ENCODE data around the gene DNAH9.

DNAH9 gene

DNA sequence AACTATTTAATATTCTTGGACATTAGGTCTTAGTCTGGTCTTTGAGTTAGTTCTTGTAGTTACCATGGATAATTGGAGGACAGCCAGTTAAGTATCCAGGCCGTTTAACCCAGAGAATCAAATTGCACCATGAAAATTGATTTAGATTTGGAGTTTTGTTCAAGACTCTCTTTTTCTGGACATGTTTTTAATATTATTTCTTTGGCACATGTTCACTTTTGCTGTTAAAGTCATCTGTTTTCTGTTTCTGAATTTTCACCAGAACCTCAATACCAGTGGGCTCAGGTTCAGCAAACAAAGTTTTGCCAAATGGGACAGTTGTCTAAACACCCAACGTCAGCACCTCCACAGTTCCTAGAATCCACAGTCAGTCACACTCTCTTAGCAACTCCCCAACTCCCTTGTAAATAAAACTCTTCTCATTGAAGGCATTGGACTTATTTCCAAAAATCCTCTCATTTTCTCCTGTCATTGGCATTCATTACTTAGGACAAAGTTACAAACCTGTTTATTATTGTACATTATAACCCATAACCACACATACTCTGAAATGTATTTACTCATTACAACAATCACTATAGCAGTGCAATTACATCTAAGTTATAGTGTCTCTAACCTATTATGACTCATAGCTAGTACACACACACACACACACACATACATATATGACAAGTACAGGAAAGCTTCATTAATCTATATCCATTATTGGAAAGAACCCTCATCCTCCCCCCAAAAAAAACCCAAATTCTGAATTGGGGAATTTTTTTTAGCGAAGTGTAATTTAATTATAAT lies 33.5 kb upstream of the DNAH9 start:
- H3K4me3 Mint-ChIP-seq, result no peak overlapping the region
- H3K9me3 Mint-ChIP-seq, result peaks cover 0 to 6% of the 10 kb centered on the region in 2 donors
- no peaks in the 10 kb centered on the region for H3K4me1 Mint-ChIP-seq
- H3K27ac Mint-ChIP-seq, result no peak overlapping the region
- H3K36me3 Mint-ChIP-seq, result no peaks in the 10 kb centered on the region
- ATAC-seq (replicated peaks) (no peak), DNase-seq (no peak)
- H3K27me3 Mint-ChIP-seq, result no peaks in the 10 kb centered on the region

DNA sequence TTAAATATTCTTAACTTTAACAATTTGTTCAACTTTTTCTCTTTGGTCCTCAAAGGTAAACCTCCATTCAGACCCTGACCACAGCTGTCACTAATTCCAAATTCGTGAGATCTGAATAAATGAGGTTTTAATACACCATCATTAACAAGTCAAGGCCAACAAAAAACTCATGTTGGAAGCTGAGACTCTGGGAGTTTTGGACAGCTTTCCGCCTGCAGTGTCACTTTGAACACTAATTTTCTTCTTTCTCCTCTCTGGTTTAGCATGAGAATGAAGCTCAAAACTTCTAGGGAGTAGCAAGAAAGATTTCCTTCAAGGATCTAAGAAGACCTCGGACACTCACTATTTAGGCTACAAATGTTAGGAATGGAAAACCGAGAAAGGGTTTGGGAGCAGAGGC lies 32.7 kb upstream of the DNAH9 start:
- Mint-ChIP-seq H3K9me3 (peaks cover 0 to 6% of the 10 kb centered on the region in 2 donors), H3K27me3 (no peaks in the 10 kb centered on the region), H3K4me3 (no peak overlapping the region), H3K36me3 (no peaks in the 10 kb centered on the region), H3K4me1 (no peaks in the 10 kb centered on the region), H3K27ac (no peak overlapping the region)
- no peak for ATAC-seq (replicated peaks)
- DNase-seq, result no peak

DNA sequence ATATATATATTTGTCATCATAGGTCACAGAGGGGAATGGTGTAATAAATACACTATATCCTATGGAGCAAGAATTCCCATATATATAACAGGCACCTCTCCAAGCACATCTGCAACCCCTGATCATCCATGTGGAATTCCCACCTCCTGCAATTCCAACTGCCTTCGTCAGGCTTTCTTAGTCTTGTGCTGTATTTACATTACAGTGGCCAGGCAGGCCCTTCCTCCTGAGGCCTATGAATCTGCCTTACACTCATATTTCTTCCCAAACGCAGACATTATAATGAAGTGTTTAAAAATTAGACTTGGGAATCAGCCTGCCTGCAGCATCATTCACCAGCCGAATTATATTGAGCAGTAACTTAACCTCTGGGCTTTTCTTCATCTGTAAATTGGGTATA lies 19.3 kb upstream of the DNAH9 start:
- ATAC-seq (replicated peaks) (no peak), DNase-seq (no peak)
- Mint-ChIP-seq H3K9me3 (peaks cover 5 to 9% of the 10 kb centered on the region in 2 donors), H3K27ac (no peak overlapping the region), H3K36me3 (no peaks in the 10 kb centered on the region), H3K4me3 (no peak overlapping the region), H3K4me1 (no peaks in the 10 kb centered on the region), H3K27me3 (no peaks in the 10 kb centered on the region)

DNA sequence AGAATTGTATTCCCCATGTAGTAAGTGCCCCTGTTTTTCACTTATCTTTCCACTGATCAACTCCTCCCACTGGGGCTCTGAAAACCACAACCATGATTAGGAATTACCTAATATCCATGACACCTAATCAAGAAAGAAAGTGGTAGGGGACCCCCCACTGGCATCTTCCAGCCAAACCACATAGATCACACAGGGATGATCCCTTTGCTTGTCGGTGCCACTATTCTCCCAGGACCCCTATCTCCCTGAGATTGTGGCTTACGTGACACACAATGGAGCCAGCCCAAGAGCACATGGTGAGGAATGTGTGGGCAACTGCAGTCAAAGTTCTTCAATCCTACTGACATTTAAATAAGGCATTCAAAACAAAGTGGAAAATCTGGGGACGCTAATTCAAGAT lies 17.6 kb upstream of the DNAH9 start:
- ATAC-seq (replicated peaks) (no peak), DNase-seq (no peak)
- no peak overlapping the region for H3K27ac Mint-ChIP-seq
- H3K9me3 Mint-ChIP-seq, result peaks cover 5 to 9% of the 10 kb centered on the region in 2 donors
- H3K4me3 Mint-ChIP-seq, result no peak overlapping the region
- H3K4me1 Mint-ChIP-seq, result no peaks in the 10 kb centered on the region
- H3K36me3 Mint-ChIP-seq, result no peaks in the 10 kb centered on the region
- no peaks in the 10 kb centered on the region for H3K27me3 Mint-ChIP-seq

DNA sequence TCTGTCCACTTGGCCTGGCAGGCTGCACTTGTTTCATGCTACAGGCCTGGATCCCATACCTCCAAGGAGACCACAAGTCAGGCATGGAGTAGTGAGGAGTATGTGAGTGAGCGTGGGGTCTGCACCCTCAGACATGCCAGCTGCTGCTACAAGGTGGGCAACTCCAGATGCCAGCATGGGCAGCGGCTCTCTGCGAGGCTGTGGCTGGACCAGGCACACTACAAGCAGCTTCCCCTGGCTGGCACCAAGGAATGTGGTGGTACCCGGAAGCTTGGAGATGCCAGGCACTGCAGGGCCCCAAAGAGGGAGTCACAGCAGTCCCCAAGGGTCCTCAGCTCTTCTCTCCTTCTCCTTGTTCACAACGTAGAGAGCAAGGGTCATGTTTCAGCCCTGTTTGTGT lies 16.1 kb upstream of the DNAH9 start:
- Mint-ChIP-seq H3K36me3 (no peaks in the 10 kb centered on the region), H3K27ac (no peak overlapping the region), H3K9me3 (peaks cover 5 to 10% of the 10 kb centered on the region in 2 donors), H3K4me1 (no peaks in the 10 kb centered on the region), H3K4me3 (no peak overlapping the region), H3K27me3 (no peaks in the 10 kb centered on the region)
- no peak for ATAC-seq (replicated peaks)
- DNase-seq, result no peak

DNA sequence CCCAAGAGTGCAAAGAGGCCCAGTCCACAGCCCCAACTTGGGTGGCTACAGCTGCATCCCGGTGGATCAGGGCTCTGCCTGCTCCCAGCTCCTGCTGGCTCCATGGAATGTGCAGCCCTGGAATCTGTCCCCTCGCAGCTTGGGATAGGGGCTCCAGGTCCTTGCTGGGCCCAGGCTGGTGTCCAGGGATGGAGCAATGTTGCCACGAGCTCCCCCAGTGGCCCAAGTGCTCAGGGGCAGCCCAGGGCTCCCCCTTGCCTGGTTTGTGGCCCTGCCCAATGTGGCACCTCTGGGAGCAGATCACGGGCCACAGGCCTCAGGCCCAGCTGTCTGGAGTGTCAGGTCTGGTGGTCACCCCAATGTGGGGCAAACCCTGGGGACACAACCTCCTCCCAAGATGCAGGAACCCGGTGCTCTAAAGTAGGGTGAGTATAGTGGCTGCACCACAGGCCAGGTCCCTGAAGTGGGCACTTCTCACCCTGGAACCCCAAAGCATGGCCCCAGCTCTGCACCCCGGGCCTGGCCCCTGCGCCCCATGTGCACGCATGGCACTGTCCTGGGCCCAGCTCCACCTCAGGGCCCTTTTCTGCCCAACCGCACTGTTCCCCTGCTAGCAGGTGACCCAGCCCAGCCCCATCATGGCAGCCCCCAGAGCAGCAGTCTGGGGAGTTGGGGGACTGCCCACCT lies 14.8 kb upstream of the DNAH9 start:
- H3K27ac Mint-ChIP-seq, result no peak overlapping the region
- H3K27me3 Mint-ChIP-seq, result no peaks in the 10 kb centered on the region
- no peak overlapping the region for H3K4me3 Mint-ChIP-seq
- H3K9me3 Mint-ChIP-seq, result peaks cover 5 to 6% of the 10 kb centered on the region in 2 donors
- ATAC-seq (replicated peaks) (no peak), DNase-seq (no peak)
- H3K36me3 Mint-ChIP-seq, result no peaks in the 10 kb centered on the region
- H3K4me1 Mint-ChIP-seq, result no peaks in the 10 kb centered on the region

DNA sequence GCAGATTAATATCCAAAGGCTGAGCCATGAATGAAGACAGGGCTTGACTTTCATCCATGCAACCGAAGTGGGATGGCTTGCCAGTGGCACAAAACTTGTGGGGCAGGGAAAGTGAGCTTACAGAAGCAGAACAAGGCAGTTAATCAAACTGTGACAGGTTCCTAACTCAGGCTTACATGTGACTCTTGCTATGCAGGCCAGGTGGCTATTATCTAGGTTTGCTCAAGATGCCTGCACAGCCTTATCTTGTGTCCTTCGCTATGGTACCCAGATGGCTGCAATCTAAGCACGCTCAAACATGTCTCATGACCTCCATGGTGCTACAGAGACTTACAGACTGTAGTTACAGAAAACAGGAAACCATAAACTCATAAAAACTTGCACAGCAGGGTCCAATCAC lies 8.6 kb upstream of the DNAH9 start:
- ATAC-seq (replicated peaks) (no peak), DNase-seq (no peak)
- Mint-ChIP-seq H3K4me1 (no peaks in the 10 kb centered on the region), H3K36me3 (no peaks in the 10 kb centered on the region), H3K9me3 (peaks cover 3 to 5% of the 10 kb centered on the region in 2 donors), H3K27me3 (no peaks in the 10 kb centered on the region), H3K27ac (no peak overlapping the region), H3K4me3 (no peak overlapping the region)

DNA sequence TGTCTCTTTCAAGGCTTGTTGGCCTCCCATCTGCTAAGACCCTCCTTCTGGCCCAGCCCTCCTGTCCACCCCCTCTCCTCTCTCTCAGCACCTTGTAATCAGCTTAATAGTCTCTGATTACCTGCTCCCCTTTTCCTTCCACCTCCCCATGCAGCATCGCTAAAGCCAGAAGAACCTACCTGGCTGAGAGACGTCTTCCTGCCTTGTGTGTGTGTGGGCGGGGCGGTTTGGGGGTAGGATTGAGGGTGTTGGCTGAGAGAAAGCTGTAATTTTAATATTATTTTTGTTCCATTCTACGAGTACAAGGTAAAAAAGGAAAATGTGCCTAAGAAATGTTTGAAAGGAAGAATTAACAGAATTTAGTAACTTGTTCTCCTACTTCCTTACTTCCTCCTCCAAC lies 3.4 kb downstream of the DNAH9 start:
- Mint-ChIP-seq H3K27ac (no peak overlapping the region), H3K4me1 (peaks cover 2 to 4% of the 10 kb centered on the region in 2 donors), H3K4me3 (no peak overlapping the region), H3K9me3 (peaks cover 4 to 5% of the 10 kb centered on the region in 2 donors), H3K36me3 (peaks cover 2 to 3% of the 10 kb centered on the region in 2 donors), H3K27me3 (peaks cover 20 to 31% of the 10 kb centered on the region in 2 donors)
- no peak for ATAC-seq (replicated peaks)
- no peak for DNase-seq

DNA sequence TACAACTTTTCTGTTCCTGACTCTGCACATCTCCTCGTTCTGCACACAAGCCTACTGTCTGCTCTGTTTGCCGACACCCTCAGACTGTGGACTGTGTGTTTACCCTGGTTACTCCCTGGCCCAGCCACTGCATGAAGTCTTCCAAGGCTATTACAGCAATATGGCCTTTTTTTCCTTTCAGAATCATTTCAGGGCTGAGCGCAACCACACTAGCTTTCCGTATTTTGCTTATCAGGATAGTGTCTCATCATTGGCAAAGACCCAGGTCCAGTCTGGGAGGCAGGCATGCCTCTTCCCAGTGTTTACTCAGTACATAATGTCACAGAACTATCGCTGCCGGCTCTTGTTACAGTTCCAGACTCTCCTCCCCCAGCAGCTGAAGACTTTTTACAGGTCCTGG lies 10.1 kb downstream of the DNAH9 start:
- no peaks in the 10 kb centered on the region for H3K9me3 Mint-ChIP-seq
- ATAC-seq (replicated peaks) (no peak), DNase-seq (no peak)
- H3K36me3 Mint-ChIP-seq, result no peaks in the 10 kb centered on the region
- no peaks in the 10 kb centered on the region for H3K27me3 Mint-ChIP-seq
- no peaks in the 10 kb centered on the region for H3K4me1 Mint-ChIP-seq
- H3K27ac Mint-ChIP-seq, result no peak overlapping the region
- H3K4me3 Mint-ChIP-seq, result no peak overlapping the region

DNA sequence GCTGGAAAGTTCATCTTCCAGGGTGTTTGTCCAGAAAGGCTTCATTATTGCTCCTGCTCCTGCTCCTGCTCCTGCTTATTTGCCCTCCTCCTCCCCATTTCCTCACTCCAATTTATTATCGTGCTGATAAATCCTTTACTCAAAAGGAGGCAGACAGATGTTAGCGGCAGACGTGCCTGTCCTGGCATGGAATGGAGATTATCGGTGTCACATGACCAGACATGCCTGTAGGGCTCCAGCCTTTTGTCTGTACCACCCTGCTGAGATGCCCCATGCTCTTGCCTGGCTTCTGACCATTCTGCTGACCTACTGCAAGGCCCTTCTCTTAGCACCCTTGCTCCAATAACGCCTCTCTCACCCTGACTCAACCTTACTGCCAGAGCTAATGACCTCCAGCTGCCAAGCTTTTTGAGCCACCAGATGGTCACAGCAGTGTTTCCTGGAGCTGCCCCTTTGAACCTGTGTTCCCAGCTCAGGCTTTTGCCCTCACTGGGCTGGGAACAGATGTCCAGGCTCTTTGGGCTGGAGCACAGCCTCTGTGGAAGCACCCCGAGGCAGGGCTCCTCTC lies 12.8 kb downstream of the DNAH9 start:
- ATAC-seq (replicated peaks), result no peak
- Mint-ChIP-seq H3K27me3 (no peaks in the 10 kb centered on the region), H3K4me3 (no peak overlapping the region), H3K9me3 (no peaks in the 10 kb centered on the region), H3K4me1 (no peaks in the 10 kb centered on the region), H3K27ac (no peak overlapping the region), H3K36me3 (no peaks in the 10 kb centered on the region)
- DNase-seq, result no peak

DNA sequence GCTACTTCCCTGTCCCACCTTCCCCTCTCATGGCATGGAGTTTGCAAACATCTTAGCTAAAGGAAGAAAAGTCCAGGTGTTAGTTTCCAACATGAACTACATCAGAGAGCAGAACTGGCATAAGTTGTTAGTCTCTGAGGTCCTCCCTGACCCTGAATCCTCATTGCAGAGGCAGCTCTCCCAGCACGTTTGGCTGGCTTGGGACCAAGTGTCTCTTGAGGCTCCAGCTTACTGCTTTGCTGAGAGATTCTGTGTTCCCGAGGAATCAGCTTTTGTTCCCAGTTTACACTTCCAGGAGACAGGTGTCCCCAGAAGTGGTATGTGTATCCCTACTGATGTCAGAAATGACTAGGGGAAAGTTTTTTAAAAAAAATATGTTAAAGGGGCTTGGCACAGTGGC lies 14.7 kb downstream of the DNAH9 start:
- no peak overlapping the region for H3K4me3 Mint-ChIP-seq
- no peak for ATAC-seq (replicated peaks)
- H3K27me3 Mint-ChIP-seq, result no peaks in the 10 kb centered on the region
- DNase-seq, result no peak
- H3K36me3 Mint-ChIP-seq, result no peaks in the 10 kb centered on the region
- H3K4me1 Mint-ChIP-seq, result no peaks in the 10 kb centered on the region
- no peaks in the 10 kb centered on the region for H3K9me3 Mint-ChIP-seq
- H3K27ac Mint-ChIP-seq, result no peak overlapping the region

DNA sequence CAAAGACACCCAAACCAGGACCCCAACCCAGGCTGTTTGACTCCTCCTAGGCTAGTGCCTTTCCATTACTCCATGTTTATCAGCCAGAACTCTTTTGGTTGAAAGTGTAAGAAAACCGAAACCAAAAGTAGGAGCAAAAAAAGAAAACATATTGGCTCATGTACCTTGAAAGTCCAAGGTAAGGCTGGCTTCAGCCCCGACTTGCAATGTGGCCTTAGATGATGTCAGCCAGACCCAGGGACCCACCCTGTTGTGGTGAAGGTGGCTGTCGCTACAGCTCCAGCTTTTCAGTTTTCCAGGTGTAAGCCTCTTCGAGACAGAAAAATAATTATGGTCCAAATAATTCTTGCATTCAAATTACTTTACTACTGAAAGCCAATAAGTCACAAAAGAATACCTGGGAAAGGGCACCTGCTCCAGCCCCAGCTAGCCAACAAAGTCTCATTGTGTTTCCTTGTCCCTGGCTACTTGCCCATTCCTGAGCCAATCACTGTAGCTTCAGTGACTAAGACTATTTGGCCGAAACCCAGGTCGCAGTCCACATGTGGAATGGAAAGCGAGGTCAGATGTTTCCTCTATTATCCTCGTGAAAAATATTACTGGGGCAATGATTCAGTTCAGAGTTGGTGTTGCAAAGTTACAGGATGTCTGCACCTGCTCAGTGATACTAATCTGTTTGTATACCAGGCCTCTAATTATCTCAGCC lies 20.7 kb downstream of the DNAH9 start:
- DNase-seq (no peak), ATAC-seq (replicated peaks) (no peak)
- Mint-ChIP-seq H3K4me1 (no peaks in the 10 kb centered on the region), H3K9me3 (peaks cover 3 to 6% of the 10 kb centered on the region in 2 donors), H3K36me3 (no peaks in the 10 kb centered on the region), H3K27me3 (no peaks in the 10 kb centered on the region), H3K27ac (no peak overlapping the region), H3K4me3 (no peak overlapping the region)

DNA sequence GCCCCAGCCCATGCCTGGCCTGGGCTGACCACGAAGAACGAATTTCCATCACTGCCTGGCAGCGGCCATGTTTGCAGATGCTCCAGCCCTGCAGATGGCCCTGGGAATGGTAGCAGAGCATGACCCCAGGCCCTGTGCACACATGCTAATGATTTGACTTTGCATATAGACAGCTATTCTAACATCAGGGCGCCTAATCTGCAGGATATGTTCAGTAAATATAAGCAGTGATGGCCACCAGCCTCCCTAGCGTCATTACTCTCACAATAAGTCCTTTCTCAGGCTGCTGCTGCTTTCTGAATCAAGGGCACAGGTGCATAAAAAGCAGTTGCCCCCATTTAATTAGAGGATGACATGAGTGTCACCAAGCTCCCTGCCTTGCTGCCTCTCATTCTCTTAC lies 24.2 kb downstream of the DNAH9 start:
- Mint-ChIP-seq H3K27me3 (no peaks in the 10 kb centered on the region), H3K36me3 (no peaks in the 10 kb centered on the region), H3K4me3 (no peak overlapping the region), H3K27ac (no peak overlapping the region), H3K9me3 (peaks cover 3 to 6% of the 10 kb centered on the region in 2 donors), H3K4me1 (no peaks in the 10 kb centered on the region)
- DNase-seq (no peak), ATAC-seq (replicated peaks) (no peak)

DNA sequence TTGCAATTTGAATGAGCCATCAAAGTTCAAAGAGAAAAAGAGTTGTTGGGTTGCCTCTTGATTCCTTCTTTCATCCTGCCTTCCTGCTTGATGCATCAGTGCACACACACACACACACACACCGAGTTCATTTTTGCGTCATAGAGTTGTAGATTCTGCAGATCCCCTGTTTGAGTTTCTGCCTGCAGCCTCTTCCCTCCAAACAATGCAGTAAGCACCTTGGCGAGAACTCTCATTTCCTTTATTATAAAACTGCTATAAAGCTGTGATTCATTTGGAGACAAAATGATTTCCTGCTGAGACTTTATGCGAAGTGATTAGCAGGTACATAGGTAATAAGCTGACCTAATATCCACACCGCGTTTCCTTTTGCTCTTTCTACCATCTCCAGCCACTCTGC lies 26.7 kb downstream of the DNAH9 start:
- no peak overlapping the region for H3K4me3 Mint-ChIP-seq
- peaks cover 0 to 1% of the 10 kb centered on the region in 2 donors for H3K36me3 Mint-ChIP-seq
- H3K4me1 Mint-ChIP-seq, result no peaks in the 10 kb centered on the region
- ATAC-seq (replicated peaks) (no peak), DNase-seq (no peak)
- no peak overlapping the region for H3K27ac Mint-ChIP-seq
- peaks cover 3 to 6% of the 10 kb centered on the region in 2 donors for H3K9me3 Mint-ChIP-seq
- no peaks in the 10 kb centered on the region for H3K27me3 Mint-ChIP-seq

Data from stimulated activated naive B cell treated with anti-CD40 and anti-IgM and Interleukin-4, amounts not matched to agents 10 μg/mL and 1 μg/mL and 100 μg/mL, for 72 hours (primary cell).